GM20431 (cell line): ENCODE data around the gene CPNE5.

Experiments used
- in situ Hi-C: fragments of 300-500 bp; cut with MseI, MboI; formaldehyde crosslinking; loops from one replicate; pipeline ENCODE4 v1.15.0; 2020; ENCODE audit warnings: low sequenced_read_pairs; ENCODE audit not compliant: unreplicated experiment

CPNE5 gene

GRCh38 chr6:36753671-36754405 lies 85.4 kb downstream of the CPNE5 start:
- in situ Hi-C loops = loop anchor here (10.0 to 25.0 kb wide), 2 partner anchors 129 to 458 kb away; no protein-coding TSS in a partner anchor

GRCh38 chr6:36752886-36753506 lies 86.2 kb downstream of the CPNE5 start:
- in situ Hi-C loops = loop anchor here (10.0 to 25.0 kb wide), 2 partner anchors 128 to 459 kb away; no protein-coding TSS in a partner anchor

- in situ Hi-C loops = loop anchor here (10.0 to 25.0 kb wide), 2 partner anchors 128 to 460 kb away; no protein-coding TSS in a partner anchor
These were observed 86.9 kb downstream of the CPNE5 start for GRCh38 chr6:36752187-36752885.

DNA sequence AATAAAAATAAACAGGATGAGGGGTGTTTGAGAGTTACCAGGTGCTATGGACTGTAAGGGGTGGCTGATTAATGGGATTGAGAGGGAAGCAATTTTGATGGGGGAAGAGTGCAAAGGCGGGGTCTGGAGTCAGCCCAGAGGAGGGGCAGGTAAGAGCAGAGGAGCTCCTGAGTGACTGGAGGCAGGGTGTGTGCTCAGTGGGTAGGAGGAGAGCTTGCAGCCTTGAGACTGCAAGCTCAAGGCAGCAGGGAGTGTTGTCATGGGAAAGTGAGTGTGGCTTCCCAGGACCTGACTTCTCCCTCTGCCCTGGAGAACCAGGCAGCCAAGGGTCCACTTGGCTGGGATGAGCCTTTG lies 87.4 kb downstream of the CPNE5 start:
- in situ Hi-C loops = loop anchor here (10.0 to 25.0 kb wide), 2 partner anchors 127 to 460 kb away; no protein-coding TSS in a partner anchor

GRCh38 chr6:36751091-36751490 lies 88.2 kb downstream of the CPNE5 start:
- in situ Hi-C loops = loop anchor here (10.0 to 25.0 kb wide), 2 partner anchors 126 to 461 kb away; no protein-coding TSS in a partner anchor

DNA sequence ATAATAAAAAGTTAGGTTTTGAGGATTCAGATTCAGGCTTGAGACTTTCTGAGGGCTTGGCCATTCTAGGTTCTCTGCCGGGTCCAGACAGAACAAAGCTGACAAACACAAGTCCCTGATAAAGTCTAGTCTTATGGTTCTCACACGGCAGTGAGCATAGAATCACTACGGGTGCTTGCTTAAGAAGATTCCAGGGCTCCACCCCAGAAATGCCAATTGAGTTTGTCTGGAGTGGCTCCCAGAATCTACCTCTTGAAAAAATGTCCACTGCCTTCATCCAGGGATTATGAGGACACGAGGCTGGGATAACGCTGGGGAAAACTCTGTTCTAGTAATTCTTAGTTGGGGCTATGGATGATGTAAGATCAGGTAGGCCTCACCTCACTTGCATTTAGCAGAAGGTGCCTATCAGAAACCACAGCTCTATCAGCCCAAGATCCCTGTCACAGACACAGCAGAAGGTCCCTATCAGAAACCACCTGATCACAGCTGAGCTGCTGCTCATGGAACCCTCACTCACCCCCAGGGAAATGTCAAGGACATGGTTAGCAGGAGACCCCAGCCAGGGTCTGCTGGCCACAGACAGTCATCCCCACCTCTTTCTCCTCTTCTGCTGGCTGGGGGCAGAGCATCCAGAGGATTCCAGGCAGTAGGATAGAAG lies 89.3 kb downstream of the CPNE5 start:
- in situ Hi-C loops = loop anchor here (10.0 to 25.0 kb wide), 2 partner anchors 125 to 462 kb away; no protein-coding TSS in a partner anchor

DNA sequence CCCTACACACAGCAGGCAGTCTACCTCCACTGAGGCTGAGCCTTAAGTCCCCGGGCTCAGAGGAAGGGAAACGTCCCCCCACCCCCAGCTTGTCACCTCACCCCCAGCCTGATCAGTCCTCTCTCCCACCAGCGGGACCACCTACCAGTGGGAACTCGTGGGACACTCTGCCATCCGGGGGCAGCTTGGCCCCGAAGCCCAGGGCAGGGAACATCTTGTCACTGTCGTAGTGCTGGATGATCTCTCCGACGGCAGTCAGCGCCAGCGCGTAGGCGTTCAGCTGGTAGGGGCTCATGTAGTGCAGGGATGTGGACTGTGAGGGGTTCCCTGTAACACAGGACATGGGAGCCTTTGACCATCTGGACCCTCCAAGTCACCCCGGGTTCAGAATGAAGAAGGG lies 93.0 kb downstream of the CPNE5 start:
- in situ Hi-C loops = no loop called here

DNA sequence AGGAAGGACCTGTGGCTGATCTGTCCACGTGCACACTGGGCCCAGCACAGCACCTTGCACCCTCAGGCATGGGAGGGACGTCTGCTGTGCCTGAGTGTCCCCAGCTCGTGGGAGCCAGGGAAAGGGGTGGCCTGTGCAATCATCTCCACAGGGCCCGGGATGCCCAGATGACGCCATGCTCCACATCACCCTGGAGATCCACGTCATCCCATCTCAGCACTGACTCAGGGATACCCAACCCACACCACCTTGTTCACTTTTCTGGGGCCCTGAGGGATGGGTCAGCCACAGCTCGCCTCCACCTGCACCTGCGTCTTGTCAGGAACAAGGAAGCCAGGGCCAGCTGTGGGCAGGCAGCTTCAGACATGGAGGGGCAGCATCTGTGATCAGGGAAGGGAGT lies 93.4 kb downstream of the CPNE5 start:
- in situ Hi-C loops = no loop called here

DNA sequence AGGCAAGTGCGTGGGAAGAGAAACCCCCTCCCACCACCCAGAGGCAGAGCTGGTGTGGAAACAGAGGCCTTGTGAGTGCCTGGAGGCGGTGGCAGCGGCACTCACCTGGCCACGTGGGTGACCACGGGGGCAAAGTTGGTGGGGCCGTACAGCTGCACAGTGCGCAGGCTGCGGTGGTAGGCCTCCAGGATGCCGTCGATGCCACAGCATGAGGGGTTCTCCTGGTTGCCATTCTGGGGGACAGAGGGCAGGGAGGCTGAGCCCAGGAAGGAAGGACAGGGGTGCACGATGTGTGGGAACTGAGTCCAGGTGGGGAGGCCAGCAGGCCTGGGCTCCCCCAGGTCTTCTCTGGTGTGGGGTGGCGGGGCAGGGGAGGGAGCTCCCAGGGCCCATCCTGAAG lies 94.0 kb downstream of the CPNE5 start:
- in situ Hi-C loops = no loop called here

- in situ Hi-C loops = no loop called here
These were observed 95.0 kb downstream of the CPNE5 start for GRCh38 chr6:36744304-36744673.

DNA sequence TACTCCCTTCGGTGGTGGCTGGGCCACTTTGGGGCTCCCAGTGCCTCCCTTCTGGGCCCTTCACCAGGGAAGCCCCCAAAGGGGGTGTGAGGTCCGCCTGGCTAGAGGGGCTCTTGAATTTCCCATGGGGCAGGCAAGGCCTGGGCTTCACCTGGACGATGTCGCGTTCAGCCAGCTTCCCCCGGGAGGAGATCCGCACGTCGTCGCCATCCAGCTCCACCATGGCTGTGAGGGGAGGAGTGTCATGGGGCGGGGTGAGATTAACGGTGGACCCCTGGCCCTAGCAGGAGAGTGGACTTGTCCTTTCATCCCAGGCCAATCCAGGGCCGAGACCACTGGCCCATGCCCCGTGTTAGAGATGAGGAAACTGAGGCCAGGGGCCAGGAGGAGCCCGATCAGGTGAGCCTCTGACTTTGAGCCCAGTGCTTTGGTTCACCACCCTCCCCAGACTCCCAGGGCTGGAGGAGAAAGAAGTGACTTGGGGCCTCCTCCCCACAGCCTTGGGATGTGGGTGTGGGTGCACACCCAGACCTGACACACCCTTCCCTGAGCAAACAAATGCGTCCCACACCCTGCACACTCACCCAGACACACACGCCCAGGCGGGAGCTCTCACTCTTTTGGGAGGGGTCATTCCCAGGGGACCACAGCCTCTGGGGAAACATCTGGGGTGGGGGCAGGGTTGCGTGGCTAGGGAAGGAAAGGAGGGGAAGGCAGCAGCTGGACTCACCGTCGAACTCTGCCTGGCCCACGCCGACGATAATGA lies 95.5 kb downstream of the CPNE5 start:
- in situ Hi-C loops = no loop called here

GRCh38 chr6:36743032-36743431 lies 96.2 kb downstream of the CPNE5 start:
- in situ Hi-C loops = no loop called here

- in situ Hi-C loops = no loop called here
These were observed 97.1 kb downstream of the CPNE5 start for GRCh38 chr6:36742146-36742545.

DNA sequence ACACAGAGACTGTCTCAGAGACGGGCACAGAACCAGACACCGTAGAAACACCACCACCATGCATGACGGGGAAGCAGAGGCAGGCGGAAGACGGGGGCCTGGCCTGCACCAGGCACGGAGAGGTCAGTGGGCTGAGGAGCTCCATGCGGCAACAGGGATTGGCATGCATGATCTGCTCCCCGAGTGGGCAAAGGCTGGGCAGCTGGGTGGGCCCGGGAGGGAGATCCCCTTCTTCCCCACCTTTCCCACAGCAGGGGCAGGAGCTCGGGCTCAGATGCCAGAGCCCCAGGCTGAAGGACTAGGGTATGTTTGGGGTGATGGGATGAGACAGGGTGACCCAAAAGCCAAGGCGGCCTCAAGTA lies 98.4 kb downstream of the CPNE5 start:
- in situ Hi-C loops = no loop called here

DNA sequence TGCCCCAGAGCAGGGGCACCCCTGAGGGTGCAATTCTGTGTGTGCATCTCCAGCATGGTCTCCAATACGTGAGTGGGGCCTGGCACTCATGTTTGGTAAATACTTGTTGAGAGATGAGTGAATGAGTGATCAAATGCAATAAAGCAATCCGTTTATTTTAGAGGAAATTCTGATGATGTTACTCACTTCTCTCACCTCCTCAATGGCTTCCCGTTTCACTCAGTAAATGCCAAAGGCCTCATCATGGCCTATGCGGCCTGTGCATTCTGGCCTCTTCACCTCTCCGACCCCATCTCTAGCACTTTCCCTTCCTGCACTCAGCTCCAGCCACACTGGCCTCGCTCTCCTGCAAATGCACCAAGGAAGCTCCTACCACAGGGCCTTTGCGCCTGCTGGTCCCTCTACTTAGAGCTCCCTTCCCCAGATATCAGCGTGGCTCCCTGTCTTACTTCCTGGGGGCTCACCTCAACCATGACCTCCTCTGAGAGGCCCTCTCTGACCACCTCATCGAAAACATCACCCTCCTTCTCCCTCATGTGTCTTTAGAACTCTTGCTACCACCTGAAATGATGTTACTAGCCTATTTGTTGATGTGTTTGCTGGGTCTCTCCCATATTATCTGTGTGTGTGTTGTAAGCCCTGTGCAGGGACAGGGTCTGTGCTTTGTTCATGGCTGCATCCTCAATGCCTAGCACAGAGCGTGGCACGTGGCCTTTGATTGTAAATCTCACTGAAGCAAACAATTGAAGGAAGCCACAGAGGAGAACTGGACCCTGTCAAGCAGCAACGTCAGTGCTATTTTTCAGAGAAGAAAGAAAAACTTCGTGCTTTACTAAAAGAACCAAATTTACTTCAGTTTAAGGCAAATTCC lies 99.1 kb downstream of the CPNE5 start:
- in situ Hi-C loops = no loop called here

GRCh38 chr6:36738108-36738507 lies 101.1 kb downstream of the CPNE5 start:
- in situ Hi-C loops = no loop called here

- in situ Hi-C loops = no loop called here
These were observed 102.0 kb downstream of the CPNE5 start for GRCh38 chr6:36737043-36737785.
